GM10248 (cell line): ENCODE results near the gene PPIP5K2.
"Not testable (repeated sequence)": the region's sequence is repeated elsewhere in the genome, so short reads cannot be mapped to it uniquely, and the experiment has no call there.

Experiments
- CTCF ChIA-PET: fragments of 300-600 bp; sonication (Branson Sonifier 250); formaldehyde crosslinking; extraction: SDS; loops from one replicate; lab custom pipeline; 2021; ENCODE audit warnings: antibody characterized with exemption; lab: Yijun Ruan, JAX
- POLR2A ChIA-PET: fragments of 350-650 bp; sonication (Branson Sonifier 250); formaldehyde crosslinking; extraction: SDS; loops from one replicate; lab custom pipeline; 2020; ENCODE audit warnings: antibody characterized with exemption; lab: Yijun Ruan, JAX
- DNase-seq: peaks from one replicate; pipeline ENCODE4 v3.0.0; 2012; ENCODE audit errors: extremely low spot score
- TF ChIP-seq, protein P1 (sequence below): IDR thresholded peaks from 2 replicates; pipeline ENCODE4 v1.5.1; 2012; ENCODE audit warnings: mild to moderate bottlenecking, low read depth; ENCODE audit errors: extremely low read depth, missing control alignments, control extremely low read depth

PPIP5K2 gene

GRCh38 chr5:103128202-103128601, 8.1 kb downstream of the PPIP5K2 start:
- ChIA-PET POLR2A (no interaction called here), CTCF (interaction anchor here (1.0 to 1.6 kb wide), 3 partner anchors 11 to 97 kb away, joined by 3 to 9 read pairs (median 5); no protein-coding TSS in a partner anchor)
- TF ChIP-seq, protein P1, sequence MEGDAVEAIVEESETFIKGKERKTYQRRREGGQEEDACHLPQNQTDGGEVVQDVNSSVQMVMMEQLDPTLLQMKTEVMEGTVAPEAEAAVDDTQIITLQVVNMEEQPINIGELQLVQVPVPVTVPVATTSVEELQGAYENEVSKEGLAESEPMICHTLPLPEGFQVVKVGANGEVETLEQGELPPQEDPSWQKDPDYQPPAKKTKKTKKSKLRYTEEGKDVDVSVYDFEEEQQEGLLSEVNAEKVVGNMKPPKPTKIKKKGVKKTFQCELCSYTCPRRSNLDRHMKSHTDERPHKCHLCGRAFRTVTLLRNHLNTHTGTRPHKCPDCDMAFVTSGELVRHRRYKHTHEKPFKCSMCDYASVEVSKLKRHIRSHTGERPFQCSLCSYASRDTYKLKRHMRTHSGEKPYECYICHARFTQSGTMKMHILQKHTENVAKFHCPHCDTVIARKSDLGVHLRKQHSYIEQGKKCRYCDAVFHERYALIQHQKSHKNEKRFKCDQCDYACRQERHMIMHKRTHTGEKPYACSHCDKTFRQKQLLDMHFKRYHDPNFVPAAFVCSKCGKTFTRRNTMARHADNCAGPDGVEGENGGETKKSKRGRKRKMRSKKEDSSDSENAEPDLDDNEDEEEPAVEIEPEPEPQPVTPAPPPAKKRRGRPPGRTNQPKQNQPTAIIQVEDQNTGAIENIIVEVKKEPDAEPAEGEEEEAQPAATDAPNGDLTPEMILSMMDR = no peak
- DNase-seq = no peak

DNA sequence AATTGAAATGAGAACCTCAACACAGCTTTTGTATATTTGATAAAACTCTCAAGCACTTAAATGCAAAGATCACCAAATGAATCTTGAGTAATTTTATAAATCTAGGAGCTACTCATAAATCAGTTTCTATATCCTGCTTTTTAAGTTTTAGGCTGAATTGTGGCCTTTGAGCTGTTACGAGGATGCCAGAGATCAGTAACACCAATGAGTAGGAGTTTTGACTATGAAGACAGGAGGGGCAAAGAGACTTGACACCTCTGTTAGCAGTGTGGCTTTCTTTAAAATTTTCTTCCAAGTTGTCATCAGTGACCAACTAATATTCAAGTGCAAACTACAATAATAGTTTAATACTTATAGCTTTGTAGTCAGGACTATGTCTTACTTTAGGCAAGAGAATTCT, 12.6 kb downstream of the PPIP5K2 start:
- TF ChIP-seq, protein P1 = no peak
- no peak for DNase-seq
- ChIA-PET POLR2A (no interaction called here), CTCF (interaction anchor here (1.0 to 1.3 kb wide), 4 partner anchors 10 to 452 kb away, joined by 3 to 6 read pairs (median 3); no protein-coding TSS in a partner anchor)

DNA sequence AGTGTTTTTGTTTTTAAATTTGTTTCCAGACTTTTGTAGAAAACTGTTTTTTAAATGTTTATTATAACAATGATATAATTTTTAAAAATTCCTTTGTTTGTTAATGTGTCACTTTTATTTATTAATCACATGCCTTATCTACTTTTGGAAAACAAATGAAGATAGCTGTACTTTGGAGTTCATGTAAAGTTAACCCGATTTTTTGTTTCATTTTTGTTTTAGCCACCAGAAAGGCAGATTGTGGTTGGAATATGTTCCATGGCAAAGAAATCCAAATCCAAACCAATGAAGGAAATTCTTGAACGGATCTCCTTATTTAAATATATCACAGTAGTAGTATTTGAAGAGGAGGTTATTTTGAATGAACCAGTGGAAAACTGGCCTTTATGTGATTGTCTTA, 13.1 kb downstream of the PPIP5K2 start:
- TF ChIP-seq, protein P1 = no peak
- no peak for DNase-seq
- CTCF ChIA-PET = interaction anchor here (1.0 to 1.3 kb wide), 4 partner anchors 11 to 452 kb away, joined by 3 to 6 read pairs (median 3); no protein-coding TSS in a partner anchor
- POLR2A ChIA-PET = no interaction called here

GRCh38 chr5:103135461-103135860, 15.4 kb downstream of the PPIP5K2 start:
- ChIA-PET CTCF (interaction anchor here (1.1 kb wide), 1 partner anchor 10 kb away, joined by 3 read pairs; no protein-coding TSS in a partner anchor), POLR2A (no interaction called here)
- TF ChIP-seq, protein P1 = no peak
- DNase-seq = no peak

DNA sequence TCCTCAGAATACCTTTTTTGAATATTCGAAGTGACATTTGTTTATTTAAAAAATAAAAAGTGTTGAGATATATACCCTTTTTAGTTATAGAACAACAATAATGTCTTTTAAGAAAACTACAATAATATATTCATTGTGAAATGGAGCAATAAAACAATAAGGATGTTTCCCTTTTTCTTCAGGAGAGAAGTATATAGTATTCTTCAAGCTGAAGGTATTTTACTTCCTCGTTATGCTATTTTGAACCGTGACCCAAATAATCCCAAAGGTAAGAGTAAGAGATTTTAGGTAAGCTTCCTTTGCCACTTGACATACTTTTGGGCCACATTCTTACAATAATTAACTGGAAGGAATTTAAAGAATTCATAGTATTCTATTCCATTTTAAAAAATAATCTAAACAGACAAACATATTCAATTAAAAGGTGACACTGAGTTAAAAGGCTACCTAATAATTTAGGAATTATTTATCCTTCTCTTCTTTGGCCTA, 18.1 kb downstream of the PPIP5K2 start:
- ChIA-PET CTCF (interaction anchor here (1.0 to 3.5 kb wide), 11 partner anchors 8 to 457 kb away, joined by 3 to 38 read pairs (median 8); partner anchors contain the start of genes GIN1 and PPIP5K2), POLR2A (no interaction called here)
- TF ChIP-seq, protein P1 = no peak
- no peak for DNase-seq

- DNase-seq = peak; percentile 74
- ChIA-PET CTCF (interaction anchor here (0.7 to 3.5 kb wide), 42 partner anchors 8 to 603 kb away, joined by 3 to 38 read pairs (median 4); partner anchors contain the start of genes GIN1 and PPIP5K2), POLR2A (no interaction called here)
- TF ChIP-seq, protein P1 = peak; percentile 89
Measured at GRCh38 chr5:103139264-103139865, 19.3 kb downstream of the PPIP5K2 start.

- POLR2A ChIA-PET, CTCF ChIA-PET, DNase-seq: not testable (repeated sequence)
Measured at GRCh38 chr5:103142132-103142531, 22.0 kb downstream of the PPIP5K2 start.
